ENCODE measurements around the gene RABAC1. TPM values are rescaled to one million over a fixed set of nuclear protein-coding genes. Genes with fewer than 3 reads are reported as not detected.

RABAC1 gene
- total RNA-seq, 1 experiment from 2014 or later, result 94.0 TPM

DNA sequence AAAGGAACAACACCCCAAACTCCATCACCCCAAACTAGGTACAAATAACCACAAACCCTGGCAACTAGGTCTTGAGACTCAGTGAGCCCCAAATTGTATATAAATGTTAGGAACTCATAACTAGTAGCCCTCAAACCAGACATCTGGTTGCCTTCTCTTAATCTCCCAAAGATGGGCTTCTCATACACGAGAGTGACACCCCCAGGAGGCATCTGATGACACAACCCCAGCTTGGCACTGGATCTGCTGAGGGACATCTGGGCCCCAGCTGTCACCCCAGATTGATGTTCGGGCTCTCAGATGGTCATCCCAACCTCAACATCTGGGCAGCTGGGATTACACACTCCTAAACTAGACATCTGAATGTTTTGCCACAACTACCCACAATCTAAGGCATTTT, 14.8 kb downstream of the RABAC1 start:
- Histone ChIP-seq H3K79me2 (ENCODE audit: insufficient read depth, low read length) (no peaks in the 10 kb centered on the region), H3K14ac (ENCODE audit: insufficient read depth, low read length) (no peak overlapping the region), H3K4me2 (ENCODE audit: insufficient read depth, insufficient read length, low read length) (no peak overlapping the region), H3K79me1 (ENCODE audit: insufficient read depth, low read depth, low read length, poor library complexity, severe bottlenecking) (no peaks in the 10 kb centered on the region), H2BK5ac (ENCODE audit: insufficient read length, low read length) (no peak overlapping the region), H4K5ac (ENCODE audit: insufficient read length, low read depth, low read length) (no peak overlapping the region), H3K23ac (ENCODE audit: insufficient read length, low read depth, low read length) (no peak overlapping the region), H4K91ac (ENCODE audit: insufficient read length, low read depth, low read length) (no peak overlapping the region), H3K9ac (ENCODE audit: extremely low read depth, insufficient read length, low read length) (no peak overlapping the region), H4K20me1 (ENCODE audit: control insufficient read depth, insufficient read depth, insufficient read length) (no peaks in the 10 kb centered on the region), H3K27me3 (ENCODE audit: insufficient read depth, low read length) (peaks cover 2% of the 10 kb centered on the region; the same call in 1 of the 2 replicates), H3K4ac (ENCODE audit: low read depth, low read length) (no peak overlapping the region), H3K23me2 (ENCODE audit: insufficient read length, low read depth, low read length, poor library complexity, severe bottlenecking) (peaks cover 4% of the 10 kb centered on the region), H4K8ac (replicated peaks; ENCODE audit: insufficient read length, low read depth, low read length) (no peak overlapping the region), H3T11ph (ENCODE audit: low read length) (no peak overlapping the region), H2AK5ac (ENCODE audit: insufficient read length, low read length) (no peak overlapping the region), H3K27ac (ENCODE audit: insufficient read length, low read depth, low read length) (no peak overlapping the region), H2BK15ac (ENCODE audit: low read depth, low read length) (no peak overlapping the region), H3K9me3 (ENCODE audit: control insufficient read depth, low read depth, low read length) (no peaks in the 10 kb centered on the region), H3K4me1 (ENCODE audit: insufficient read depth, low read length) (no peaks in the 10 kb centered on the region), H2BK20ac (ENCODE audit: low read depth, low read length, poor library complexity, severe bottlenecking) (no peak overlapping the region), H3K18ac (ENCODE audit: insufficient read length, low read depth, low read length) (no peak overlapping the region), H2AFZ (ENCODE audit: low read length) (no peak overlapping the region), H2BK120ac (ENCODE audit: low read depth, low read length, poor library complexity, severe bottlenecking) (no peak overlapping the region), H2BK12ac (ENCODE audit: insufficient read length, low read depth, low read length) (no peak overlapping the region), H3K56ac (ENCODE audit: insufficient read length, low read depth, low read length) (no peak overlapping the region)
- Mint-ChIP-seq H3K27me3 (ENCODE audit: low read depth) (peaks cover 63% of the 10 kb centered on the region), H3K4me1 (0 out of 4 replicates have a peak, but pooled peaks cover 0 to 3% of the 10 kb centered on the region in 2 experiments), H3K9me3 (peaks cover 0 to 3% of the 10 kb centered on the region in 2 experiments; a peak in 2 of 5 replicates), H3K4me3 (no peak overlapping the region), H3K27ac (no peak overlapping the region), H3K36me3 (ENCODE audit: insufficient read depth in 1 of 3, low read depth in 3 of 3) (no peaks in the 10 kb centered on the region; a peak in 1 of 7 replicates)
- WGBS (ENCODE audit: extremely low coverage, insufficient read length, low lambda C conversion rate), result no CpG with 5 or more reads among the region's 2 CpGs
- DNase-seq, result no peak
- TF ChIP-seq, protein P1, sequence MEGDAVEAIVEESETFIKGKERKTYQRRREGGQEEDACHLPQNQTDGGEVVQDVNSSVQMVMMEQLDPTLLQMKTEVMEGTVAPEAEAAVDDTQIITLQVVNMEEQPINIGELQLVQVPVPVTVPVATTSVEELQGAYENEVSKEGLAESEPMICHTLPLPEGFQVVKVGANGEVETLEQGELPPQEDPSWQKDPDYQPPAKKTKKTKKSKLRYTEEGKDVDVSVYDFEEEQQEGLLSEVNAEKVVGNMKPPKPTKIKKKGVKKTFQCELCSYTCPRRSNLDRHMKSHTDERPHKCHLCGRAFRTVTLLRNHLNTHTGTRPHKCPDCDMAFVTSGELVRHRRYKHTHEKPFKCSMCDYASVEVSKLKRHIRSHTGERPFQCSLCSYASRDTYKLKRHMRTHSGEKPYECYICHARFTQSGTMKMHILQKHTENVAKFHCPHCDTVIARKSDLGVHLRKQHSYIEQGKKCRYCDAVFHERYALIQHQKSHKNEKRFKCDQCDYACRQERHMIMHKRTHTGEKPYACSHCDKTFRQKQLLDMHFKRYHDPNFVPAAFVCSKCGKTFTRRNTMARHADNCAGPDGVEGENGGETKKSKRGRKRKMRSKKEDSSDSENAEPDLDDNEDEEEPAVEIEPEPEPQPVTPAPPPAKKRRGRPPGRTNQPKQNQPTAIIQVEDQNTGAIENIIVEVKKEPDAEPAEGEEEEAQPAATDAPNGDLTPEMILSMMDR (conservative IDR thresholded peaks at IDR 0.05), result no peak
